Fibroblast of skin of right biceps (primary cell): ENCODE results near the gene ST6GALNAC3.

ENCODE experiments used
- DNase-seq: peaks from one replicate; pipeline ENCODE4 v3.0.0-alpha.2; 2013

Gene ST6GALNAC3

GRCh38 chr1:76256289-76257223 is 182.0 kb downstream of the ST6GALNAC3 start:
- no peak for DNase-seq

- no peak for DNase-seq
These were observed 183.3 kb downstream of the ST6GALNAC3 start for GRCh38 chr1:76257823-76258222.

- no peak for DNase-seq
These were observed 184.7 kb downstream of the ST6GALNAC3 start for GRCh38 chr1:76259270-76259669.

- no peak for DNase-seq
These were observed 185.7 kb downstream of the ST6GALNAC3 start for GRCh38 chr1:76260279-76260678.

GRCh38 chr1:76262601-76263000 is 188.1 kb downstream of the ST6GALNAC3 start:
- peak; percentile 48 for DNase-seq

- DNase-seq, result no peak
These were observed 190.1 kb downstream of the ST6GALNAC3 start for GRCh38 chr1:76264642-76265041.

GRCh38 chr1:76266762-76267161 is 192.2 kb downstream of the ST6GALNAC3 start:
- DNase-seq, result no peak

GRCh38 chr1:76267631-76268030 is 193.1 kb downstream of the ST6GALNAC3 start:
- no peak for DNase-seq

GRCh38 chr1:76268341-76268740 is 193.8 kb downstream of the ST6GALNAC3 start:
- DNase-seq, result peak; percentile 13

- DNase-seq, result peak; percentile 86
These were observed 194.6 kb downstream of the ST6GALNAC3 start for GRCh38 chr1:76269155-76269554.

- peak; percentile 17 for DNase-seq
These were observed 199.8 kb downstream of the ST6GALNAC3 start for GRCh38 chr1:76274302-76274701.

GRCh38 chr1:76274718-76275117 is 200.2 kb downstream of the ST6GALNAC3 start:
- DNase-seq, result no peak

- no peak for DNase-seq
These were observed 204.2 kb downstream of the ST6GALNAC3 start for GRCh38 chr1:76278711-76279100.

- peak; percentile 53 for DNase-seq
These were observed 204.7 kb downstream of the ST6GALNAC3 start for GRCh38 chr1:76279101-76279748.

GRCh38 chr1:76281306-76281705 is 206.8 kb downstream of the ST6GALNAC3 start:
- DNase-seq, result no peak

- no peak for DNase-seq
These were observed 210.3 kb downstream of the ST6GALNAC3 start for GRCh38 chr1:76284842-76285241.

GRCh38 chr1:76285578-76286135 is 211.1 kb downstream of the ST6GALNAC3 start:
- DNase-seq, result no peak

GRCh38 chr1:76287917-76288316 is 213.4 kb downstream of the ST6GALNAC3 start:
- no peak for DNase-seq

GRCh38 chr1:76288758-76289483 is 214.4 kb downstream of the ST6GALNAC3 start:
- no peak for DNase-seq

GRCh38 chr1:76289692-76290091 is 215.1 kb downstream of the ST6GALNAC3 start:
- DNase-seq, result no peak

- DNase-seq, result no peak
These were observed 215.7 kb downstream of the ST6GALNAC3 start for GRCh38 chr1:76290271-76290670.

GRCh38 chr1:76291191-76291590 is 216.6 kb downstream of the ST6GALNAC3 start:
- DNase-seq, result no peak

GRCh38 chr1:76291737-76292136 is 217.2 kb downstream of the ST6GALNAC3 start:
- peak; percentile 9 for DNase-seq
